Ishikawa (cell line): ENCODE data around the gene ITGB8.

Source experiments
- CEBPB ChIP-seq: IDR thresholded peaks from 2 replicates; pipeline ENCODE4 v1.6.1; 2012
- CREB1 ChIP-seq: IDR thresholded peaks from 2 replicates; pipeline ENCODE4 v1.6.1; 2012; ENCODE audit warnings: low read depth
- EGR1 ChIP-seq: IDR thresholded peaks from 2 replicates; pipeline ENCODE4 v1.6.1; 2012
- EP300 ChIP-seq: IDR thresholded peaks from 2 replicates; pipeline ENCODE4 v1.6.1; 2012; ENCODE audit warnings: borderline replicate concordance
- FOXM1 ChIP-seq: IDR thresholded peaks from 2 replicates; pipeline ENCODE4 v1.6.1; 2012; ENCODE audit warnings: low read depth, borderline replicate concordance
- NFIC ChIP-seq: IDR thresholded peaks from 2 replicates; pipeline ENCODE4 v1.6.1; 2012
- RAD21 ChIP-seq: IDR thresholded peaks from 2 replicates; pipeline ENCODE4 v1.6.1; 2012; ENCODE audit warnings: low read depth
- TAF1 ChIP-seq: IDR thresholded peaks from 2 replicates; pipeline ENCODE4 v1.6.1; 2012; ENCODE audit warnings: low read depth, mild to moderate bottlenecking
- TCF12 ChIP-seq: IDR thresholded peaks from 2 replicates; pipeline ENCODE4 v1.6.1; 2012; ENCODE audit warnings: low read depth
- TEAD4 ChIP-seq: IDR thresholded peaks from 2 replicates; pipeline ENCODE4 v1.6.1; 2012
- YY1 ChIP-seq: IDR thresholded peaks from 2 replicates; pipeline ENCODE4 v1.6.1; 2012; ENCODE audit warnings: low read depth
- ZBTB7A ChIP-seq: IDR thresholded peaks from 2 replicates; pipeline ENCODE4 v1.6.1; 2012; ENCODE audit warnings: low read depth
- TF ChIP-seq, protein P1 (sequence below): IDR thresholded peaks from 2 replicates; pipeline ENCODE4 v1.6.1; 2012
- TF ChIP-seq, protein P2 (sequence below): IDR thresholded peaks from 2 replicates; pipeline ENCODE4 v1.6.1; 2012
- TF ChIP-seq, protein P3 (sequence below): IDR thresholded peaks from 2 replicates; pipeline ENCODE4 v1.6.1; 2012; ENCODE audit warnings: low read depth, mild to moderate bottlenecking

The ITGB8 gene

GRCh38 chr7:20352573-20353306 is 22.0 kb downstream of the ITGB8 start:
- 0 out of 2 replicates have a peak, but pooled peaks have one; percentile 62 for TF ChIP-seq YY1
- TF ChIP-seq, protein P1, sequence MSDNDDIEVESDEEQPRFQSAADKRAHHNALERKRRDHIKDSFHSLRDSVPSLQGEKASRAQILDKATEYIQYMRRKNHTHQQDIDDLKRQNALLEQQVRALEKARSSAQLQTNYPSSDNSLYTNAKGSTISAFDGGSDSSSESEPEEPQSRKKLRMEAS, result peak; percentile 80
- TF ChIP-seq TCF12, result peak; percentile 96
- TF ChIP-seq CEBPB, result peak; percentile 84
- TF ChIP-seq ZBTB7A, result no peak
- TF ChIP-seq RAD21, result no peak; the same call in 1 of the 2 replicates
- TF ChIP-seq TEAD4, result peak; percentile 97
- peak; percentile 89 for TF ChIP-seq NFIC
- TF ChIP-seq EP300, result peak; percentile 98
- TF ChIP-seq FOXM1, result peak; percentile 95

- TF ChIP-seq YY1 (no peak), EP300 (no peak), NFIC (no peak), ZBTB7A (no peak), FOXM1 (no peak), TAF1 (no peak), RAD21 (no peak), TCF12 (no peak), EGR1 (no peak)
- TF ChIP-seq, protein P1, result no peak
- TF ChIP-seq, protein P2, sequence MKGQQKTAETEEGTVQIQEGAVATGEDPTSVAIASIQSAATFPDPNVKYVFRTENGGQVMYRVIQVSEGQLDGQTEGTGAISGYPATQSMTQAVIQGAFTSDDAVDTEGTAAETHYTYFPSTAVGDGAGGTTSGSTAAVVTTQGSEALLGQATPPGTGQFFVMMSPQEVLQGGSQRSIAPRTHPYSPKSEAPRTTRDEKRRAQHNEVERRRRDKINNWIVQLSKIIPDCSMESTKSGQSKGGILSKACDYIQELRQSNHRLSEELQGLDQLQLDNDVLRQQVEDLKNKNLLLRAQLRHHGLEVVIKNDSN, result no peak
Observed at GRCh38 chr7:20354610-20355528, 24.2 kb downstream of the ITGB8 start.

DNA sequence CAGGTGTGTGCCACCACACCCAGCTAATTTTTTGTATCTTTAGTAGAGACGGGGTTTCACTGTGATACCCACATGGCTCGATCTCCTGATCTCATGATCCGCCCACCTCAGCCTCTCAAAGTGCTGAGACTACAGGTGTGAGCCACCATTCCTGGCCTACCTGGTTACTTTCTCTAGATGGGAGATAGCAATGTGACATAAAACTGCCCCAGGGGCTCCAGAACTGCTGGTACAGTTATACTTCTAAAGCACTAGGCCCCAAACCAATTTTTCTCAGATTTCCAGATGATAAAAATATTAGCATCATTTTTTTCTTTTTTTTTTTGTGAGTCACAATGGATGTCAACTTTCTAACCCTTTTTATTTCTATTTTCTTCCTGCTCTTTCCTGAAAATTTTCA is 27.4 kb downstream of the ITGB8 start:
- TF ChIP-seq CREB1 (no peak), EGR1 (no peak), CEBPB (no peak), ZBTB7A (no peak), RAD21 (no peak), TCF12 (no peak), FOXM1 (no peak), YY1 (no peak), NFIC (no peak), TAF1 (no peak)
- TF ChIP-seq, protein P2, result no peak
- TF ChIP-seq, protein P3, sequence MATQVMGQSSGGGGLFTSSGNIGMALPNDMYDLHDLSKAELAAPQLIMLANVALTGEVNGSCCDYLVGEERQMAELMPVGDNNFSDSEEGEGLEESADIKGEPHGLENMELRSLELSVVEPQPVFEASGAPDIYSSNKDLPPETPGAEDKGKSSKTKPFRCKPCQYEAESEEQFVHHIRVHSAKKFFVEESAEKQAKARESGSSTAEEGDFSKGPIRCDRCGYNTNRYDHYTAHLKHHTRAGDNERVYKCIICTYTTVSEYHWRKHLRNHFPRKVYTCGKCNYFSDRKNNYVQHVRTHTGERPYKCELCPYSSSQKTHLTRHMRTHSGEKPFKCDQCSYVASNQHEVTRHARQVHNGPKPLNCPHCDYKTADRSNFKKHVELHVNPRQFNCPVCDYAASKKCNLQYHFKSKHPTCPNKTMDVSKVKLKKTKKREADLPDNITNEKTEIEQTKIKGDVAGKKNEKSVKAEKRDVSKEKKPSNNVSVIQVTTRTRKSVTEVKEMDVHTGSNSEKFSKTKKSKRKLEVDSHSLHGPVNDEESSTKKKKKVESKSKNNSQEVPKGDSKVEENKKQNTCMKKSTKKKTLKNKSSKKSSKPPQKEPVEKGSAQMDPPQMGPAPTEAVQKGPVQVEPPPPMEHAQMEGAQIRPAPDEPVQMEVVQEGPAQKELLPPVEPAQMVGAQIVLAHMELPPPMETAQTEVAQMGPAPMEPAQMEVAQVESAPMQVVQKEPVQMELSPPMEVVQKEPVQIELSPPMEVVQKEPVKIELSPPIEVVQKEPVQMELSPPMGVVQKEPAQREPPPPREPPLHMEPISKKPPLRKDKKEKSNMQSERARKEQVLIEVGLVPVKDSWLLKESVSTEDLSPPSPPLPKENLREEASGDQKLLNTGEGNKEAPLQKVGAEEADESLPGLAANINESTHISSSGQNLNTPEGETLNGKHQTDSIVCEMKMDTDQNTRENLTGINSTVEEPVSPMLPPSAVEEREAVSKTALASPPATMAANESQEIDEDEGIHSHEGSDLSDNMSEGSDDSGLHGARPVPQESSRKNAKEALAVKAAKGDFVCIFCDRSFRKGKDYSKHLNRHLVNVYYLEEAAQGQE, result no peak
- TF ChIP-seq, protein P1, result no peak

DNA sequence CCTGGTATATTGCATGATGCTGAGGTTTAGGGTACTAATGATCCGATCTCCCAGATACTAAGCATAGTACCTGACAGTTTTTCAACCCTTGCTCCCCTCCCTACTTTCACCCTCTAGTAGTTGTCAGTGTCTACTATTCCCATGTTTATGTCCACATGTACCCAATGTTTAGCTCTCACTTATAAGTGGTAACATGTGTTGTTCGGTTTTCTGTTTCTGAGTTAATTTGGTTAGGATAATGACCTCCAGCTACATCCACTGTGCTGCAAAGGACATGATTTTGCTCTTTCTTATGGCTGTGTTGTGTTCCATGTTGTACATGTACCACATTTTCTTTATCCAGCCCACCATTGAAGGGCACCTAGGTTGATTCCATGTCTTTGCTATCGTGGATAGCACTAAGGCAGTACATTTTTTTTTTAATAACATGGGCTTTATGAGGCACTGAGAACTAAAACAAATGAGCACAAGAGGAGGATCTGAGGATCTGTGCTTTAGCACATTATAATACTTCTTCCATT is 28.1 kb downstream of the ITGB8 start:
- TF ChIP-seq EGR1, result no peak
- TF ChIP-seq, protein P3, result no peak
- no peak for TF ChIP-seq YY1
- no peak for TF ChIP-seq ZBTB7A

DNA sequence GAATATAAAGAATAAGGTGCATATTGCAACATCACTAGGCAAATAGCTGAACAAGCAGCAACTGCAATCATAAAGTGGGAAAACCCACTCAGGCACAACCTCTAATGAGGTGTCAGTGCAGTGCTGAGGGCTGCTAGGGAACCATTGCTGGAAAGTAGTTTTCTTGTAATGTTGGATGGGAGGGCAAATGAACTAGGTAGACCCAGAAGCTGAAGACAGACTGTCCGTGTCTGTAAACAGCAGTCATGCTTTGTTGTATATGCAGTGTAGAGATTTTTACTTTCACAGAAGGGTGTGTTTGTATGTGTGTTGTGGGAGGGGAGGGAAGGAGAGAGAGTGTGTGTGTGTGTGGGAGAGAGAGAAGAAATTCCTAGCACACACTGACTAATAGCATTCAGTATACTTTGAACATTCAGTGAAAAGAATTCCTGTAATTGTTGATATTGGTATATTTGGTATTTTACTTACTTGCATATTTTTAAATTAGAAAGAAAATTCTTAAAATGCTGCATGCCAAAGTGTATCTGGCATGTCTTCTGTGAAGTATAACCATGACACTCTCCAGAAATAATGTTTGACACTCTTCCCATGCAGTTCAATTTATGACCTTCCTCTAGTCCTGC is 28.8 kb downstream of the ITGB8 start:
- TF ChIP-seq EP300 (no peak), CEBPB (peak; percentile 46; the same call in 1 of the 2 replicates)
